ENCODE results near the gene HNRNPR.
A peak's percentile ranks its signal among the peaks of the same experiment; 100 is the strongest.

The HNRNPR gene

DNA sequence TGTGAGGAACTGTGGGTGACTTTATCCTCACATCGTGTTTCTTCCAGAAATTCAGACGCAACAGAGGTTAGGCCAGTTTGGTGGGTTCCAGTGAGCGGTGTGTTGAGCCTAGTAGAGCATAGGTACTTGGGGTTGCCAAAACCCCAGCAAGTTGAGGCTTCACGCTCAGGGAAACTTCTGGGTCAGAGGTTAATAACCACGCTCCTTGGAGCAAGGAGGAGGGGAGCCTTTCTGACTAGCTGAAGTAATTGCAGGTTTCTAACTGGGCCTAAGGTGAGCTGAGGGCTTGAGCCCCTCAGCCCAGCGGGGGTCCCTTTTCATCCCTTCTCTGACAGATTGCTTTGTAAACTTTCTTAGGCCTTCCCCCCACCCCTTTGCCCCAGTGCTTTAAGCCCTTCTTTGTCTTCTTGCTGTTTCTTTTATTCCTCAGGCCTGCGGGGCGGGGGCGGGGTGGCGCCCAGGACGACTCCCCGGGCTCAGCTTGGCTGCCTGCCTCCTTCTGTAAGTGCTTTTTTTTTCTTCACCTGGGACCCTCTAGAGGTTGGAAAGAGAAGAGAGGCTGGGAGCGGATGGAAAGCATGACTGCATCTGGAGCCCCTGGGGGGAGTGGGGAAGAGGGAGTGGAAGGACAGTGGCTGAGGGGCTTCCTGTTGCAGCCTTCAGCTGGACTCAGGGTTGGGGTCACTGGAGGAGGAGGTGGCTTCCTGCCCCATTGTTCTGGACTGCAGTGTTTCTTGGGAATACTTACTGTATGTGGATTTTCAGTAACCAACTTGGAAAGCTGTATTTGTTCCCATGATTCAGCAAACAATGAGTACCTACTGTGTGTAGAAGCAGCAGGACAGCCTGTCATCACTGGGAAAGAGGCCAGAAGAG lies 26.9 kb upstream of the HNRNPR start:
- H3K9me3 ChIP-seq (ENCODE audit: insufficient read depth, low read length) = no peaks in the 10 kb centered on the region
- no peak overlapping the region for H3K4me3 ChIP-seq (ENCODE audit: insufficient read depth, low read length, poor library complexity, severe bottlenecking)
- no peak overlapping the region for H2AFZ ChIP-seq (ENCODE audit: low read depth, low read length, severe bottlenecking)
- TF ChIP-seq, protein P1, sequence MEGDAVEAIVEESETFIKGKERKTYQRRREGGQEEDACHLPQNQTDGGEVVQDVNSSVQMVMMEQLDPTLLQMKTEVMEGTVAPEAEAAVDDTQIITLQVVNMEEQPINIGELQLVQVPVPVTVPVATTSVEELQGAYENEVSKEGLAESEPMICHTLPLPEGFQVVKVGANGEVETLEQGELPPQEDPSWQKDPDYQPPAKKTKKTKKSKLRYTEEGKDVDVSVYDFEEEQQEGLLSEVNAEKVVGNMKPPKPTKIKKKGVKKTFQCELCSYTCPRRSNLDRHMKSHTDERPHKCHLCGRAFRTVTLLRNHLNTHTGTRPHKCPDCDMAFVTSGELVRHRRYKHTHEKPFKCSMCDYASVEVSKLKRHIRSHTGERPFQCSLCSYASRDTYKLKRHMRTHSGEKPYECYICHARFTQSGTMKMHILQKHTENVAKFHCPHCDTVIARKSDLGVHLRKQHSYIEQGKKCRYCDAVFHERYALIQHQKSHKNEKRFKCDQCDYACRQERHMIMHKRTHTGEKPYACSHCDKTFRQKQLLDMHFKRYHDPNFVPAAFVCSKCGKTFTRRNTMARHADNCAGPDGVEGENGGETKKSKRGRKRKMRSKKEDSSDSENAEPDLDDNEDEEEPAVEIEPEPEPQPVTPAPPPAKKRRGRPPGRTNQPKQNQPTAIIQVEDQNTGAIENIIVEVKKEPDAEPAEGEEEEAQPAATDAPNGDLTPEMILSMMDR (IDR thresholded peaks at IDR 0.05; ENCODE audit: insufficient read depth, low read length, poor library complexity, severe bottlenecking) = no peak
- no peak for TF ChIP-seq EZH2phosphoT487 (conservative IDR thresholded peaks at IDR 0.05; ENCODE audit: low read length)
- no peaks in the 10 kb centered on the region for H3K36me3 ChIP-seq (ENCODE audit: low read length)
- peaks cover 3% of the 10 kb centered on the region; the same call in 1 of the 2 replicates for H3F3A ChIP-seq (ENCODE audit: insufficient read depth)
- no peak overlapping the region for H3K4me2 ChIP-seq (ENCODE audit: low read depth, low read length, poor library complexity, severe bottlenecking)
- no peaks in the 10 kb centered on the region for H4K20me1 ChIP-seq (ENCODE audit: low read depth, low read length)
- H3K27me3 ChIP-seq (ENCODE audit: low read length) = no peaks in the 10 kb centered on the region
- H3K27ac ChIP-seq (ENCODE audit: low read depth, low read length) = no peak overlapping the region
- H3K79me2 ChIP-seq (ENCODE audit: insufficient read depth, low read length) = 0 out of 2 replicates have a peak, but pooled peaks cover 5% of the 10 kb centered on the region
- H3K9ac ChIP-seq (ENCODE audit: low read length) = no peak overlapping the region
- no peaks in the 10 kb centered on the region for H3K9me2 ChIP-seq (replicated peaks; ENCODE audit: insufficient read depth, low read length)

DNA sequence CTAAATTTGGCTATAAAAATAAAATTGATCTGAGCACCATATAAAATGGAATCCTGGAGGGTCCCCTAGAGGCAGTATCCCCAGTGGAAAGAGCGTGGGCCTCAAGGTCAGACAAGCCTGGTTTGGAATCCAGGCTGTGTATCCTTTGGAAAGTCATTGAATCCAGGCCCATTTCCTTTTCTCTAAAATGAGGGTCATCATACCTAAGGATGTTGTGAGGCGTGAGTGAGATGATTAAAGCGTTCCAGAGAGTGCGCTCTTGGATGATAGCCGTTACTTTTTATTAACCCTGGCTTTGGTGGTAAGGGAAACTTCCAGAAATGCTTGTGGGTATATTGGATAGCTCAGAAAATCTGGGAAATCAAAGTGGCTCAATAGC lies 26.2 kb upstream of the HNRNPR start:
- Histone ChIP-seq H3K79me2 (ENCODE audit: insufficient read depth, low read length) (0 out of 2 replicates have a peak, but pooled peaks cover 5% of the 10 kb centered on the region), H3K4me2 (ENCODE audit: low read depth, low read length, poor library complexity, severe bottlenecking) (no peak overlapping the region), H4K20me1 (ENCODE audit: low read depth, low read length) (no peaks in the 10 kb centered on the region), H3K9ac (ENCODE audit: low read length) (no peak overlapping the region), H3K27me3 (ENCODE audit: low read length) (no peaks in the 10 kb centered on the region), H3K4me3 (ENCODE audit: insufficient read depth, low read length, poor library complexity, severe bottlenecking) (no peak overlapping the region), H2AFZ (ENCODE audit: low read depth, low read length, severe bottlenecking) (no peak overlapping the region), H3K36me3 (ENCODE audit: low read length) (no peaks in the 10 kb centered on the region), H3K9me3 (ENCODE audit: insufficient read depth, low read length) (no peaks in the 10 kb centered on the region), H3K27ac (ENCODE audit: low read depth, low read length) (no peak overlapping the region), H3F3A (ENCODE audit: insufficient read depth) (peaks cover 3% of the 10 kb centered on the region; the same call in 1 of the 2 replicates), H3K9me2 (replicated peaks; ENCODE audit: insufficient read depth, low read length) (no peaks in the 10 kb centered on the region)
- no peak for TF ChIP-seq EZH2phosphoT487 (conservative IDR thresholded peaks at IDR 0.05; ENCODE audit: low read length)
- TF ChIP-seq, protein P1 (IDR thresholded peaks at IDR 0.05; ENCODE audit: insufficient read depth, low read length, poor library complexity, severe bottlenecking) = no peak

DNA sequence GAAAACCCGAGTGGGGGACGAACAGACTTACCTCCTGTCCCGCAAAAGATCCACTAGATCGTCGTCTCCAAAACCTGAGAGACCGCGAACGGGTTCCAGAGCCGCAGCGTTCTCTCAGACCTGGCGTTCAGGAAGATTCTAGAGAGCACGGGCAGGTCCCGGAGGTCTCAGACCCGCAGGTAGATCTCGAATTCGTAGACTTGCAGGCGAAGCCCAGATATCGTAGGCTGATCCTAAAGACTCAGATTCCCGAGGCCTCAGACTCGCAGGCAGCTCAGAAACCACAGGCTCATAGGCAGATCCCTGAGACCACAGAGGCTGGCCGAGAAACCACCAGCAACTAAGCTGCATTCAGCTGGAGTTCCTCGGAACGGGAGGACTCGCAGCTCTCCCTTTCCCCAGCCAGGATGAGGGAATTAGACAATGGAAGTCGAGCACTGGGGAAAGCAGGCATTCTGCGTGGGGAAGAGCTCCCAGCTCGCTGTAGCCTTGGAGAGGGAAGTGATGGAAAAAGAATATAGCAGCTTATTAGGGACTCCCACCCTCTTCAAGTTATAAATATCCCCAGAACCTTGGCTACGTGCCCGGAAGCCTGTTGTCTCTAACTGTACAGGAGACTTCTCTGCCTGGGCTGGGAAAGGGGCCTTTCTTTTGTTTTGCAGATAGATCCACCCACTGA lies 25.4 kb upstream of the HNRNPR start, which contains the start of gene ZNF436:
TSS of gene ZNF436 (minus strand) at position 502 of the 679 bp plus-strand sequence. CDS start 1,831 bp downstream, outside the sequence.
- Histone ChIP-seq H3K9me2 (replicated peaks; ENCODE audit: insufficient read depth, low read length) (no peaks in the 10 kb centered on the region), H3K9me3 (ENCODE audit: insufficient read depth, low read length) (0 out of 2 replicates have a peak, but pooled peaks cover 4% of the 10 kb centered on the region), H3K79me2 (ENCODE audit: insufficient read depth, low read length) (0 out of 2 replicates have a peak, but pooled peaks cover 5% of the 10 kb centered on the region), H3K9ac (ENCODE audit: low read length) (peak within 1 kb of the TSS; percentile 79), H3K27me3 (ENCODE audit: low read length) (no peaks in the 10 kb centered on the region), H4K20me1 (ENCODE audit: low read depth, low read length) (no peaks in the 10 kb centered on the region), H3K4me3 (ENCODE audit: insufficient read depth, low read length, poor library complexity, severe bottlenecking) (peak within 1 kb of the TSS; percentile 82), H3K4me2 (ENCODE audit: low read depth, low read length, poor library complexity, severe bottlenecking) (peak within 1 kb of the TSS; percentile 85), H2AFZ (ENCODE audit: low read depth, low read length, severe bottlenecking) (peak within 1 kb of the TSS; percentile 94), H3K27ac (ENCODE audit: low read depth, low read length) (peak within 1 kb of the TSS; percentile 91), H3K36me3 (ENCODE audit: low read length) (peaks cover 3% of the 10 kb centered on the region; the same call in 1 of the 2 replicates), H3F3A (ENCODE audit: insufficient read depth) (peaks cover 3% of the 10 kb centered on the region; the same call in 1 of the 2 replicates)
- TF ChIP-seq, protein P1 (IDR thresholded peaks at IDR 0.05; ENCODE audit: insufficient read depth, low read length, poor library complexity, severe bottlenecking) = no peak
- no peak for TF ChIP-seq EZH2phosphoT487 (conservative IDR thresholded peaks at IDR 0.05; ENCODE audit: low read length)
